HCT116 (cell line): ENCODE measurements around the gene UBE2S. TPM values are rescaled to one million over a fixed set of nuclear protein-coding genes. Genes with fewer than 3 reads are reported as not detected.

Source experiments
- ATAC-seq: fragments of 200-7000 bp; cut with Tn5 transposase; 2 replicates; pipeline ENCODE4 v1.9.1; 2020; ENCODE audit warnings: mild to moderate bottlenecking, moderate library complexity
- BruUV-seq: library from RNA; stranded (reverse); fragments of 400-500 nt; replicated peaks from 2 replicates; lab custom pipeline; 2021; lab: Mats Ljungman, UMichigan
- CTCF ChIA-PET: fragments of 300-600 bp; sonication (Branson Sonifier 250); formaldehyde crosslinking; loops from one replicate; lab custom pipeline; 2021; ENCODE audit warnings: antibody characterized with exemption; lab: Charles Lee
- POLR2A ChIA-PET: fragments of 300-600, 350-600 bp; sonication (Branson Sonifier 250); formaldehyde crosslinking; loops from one replicate; lab custom pipeline; 2021; ENCODE audit warnings: antibody characterized with exemption; lab: Charles Lee
- RAD21 ChIA-PET, 2 experiments: fragments of 300-600 bp; sonication (Branson Sonifier 250); formaldehyde crosslinking; loops; one replicate each; lab custom pipeline; 2023; ENCODE audit warnings: low total read pairs in 2 of 2; ENCODE audit not compliant: uncharacterized antibody in 2 of 2, unreplicated experiment in 2 of 2, low non-redundant PET in 1 of 2; lab: Charles Lee
- DNase-seq: peaks from one replicate; pipeline ENCODE4 v3.0.0-alpha.2; 2010; ENCODE audit warnings: low read depth, low spot score
- H2AFZ ChIP-seq: fragments of 200-600 bp; shearing (Covaris generic), sonication (generic); 2 replicates; pipeline ENCODE4 v1.6.1; 2017; ENCODE audit warnings: low read depth, mixed run types, mixed read lengths, antibody characterized with exemption, low read length; ENCODE audit not compliant: poor library complexity, severe bottlenecking
- H3K27ac ChIP-seq: 2 replicates; pipeline ENCODE4 v1.5.1; 2012; ENCODE audit warnings: low read depth, low read length
- H3K27me3 ChIP-seq: fragments of 200-600 bp; sonication (generic); 2 replicates; pipeline ENCODE4 v1.6.1; 2016; ENCODE audit warnings: mixed run types, low read length, mixed read lengths; ENCODE audit not compliant: insufficient read depth
- H3K36me3 ChIP-seq, 2 experiments: fragments of 200-500 bp in 1 of 2; fragments of 200-600 bp in 1 of 2; sonication (Bioruptor generic) in 1 of 2; sonication (generic) in 1 of 2; 2 replicates each; pipeline versions ENCODE4 v1.5.1 to v1.6.1; 2014 to 2016; ENCODE audit warnings: low read length in 2 of 2, inconsistent platforms in 1 of 2, mixed read lengths in 1 of 2, mixed run types in 1 of 2; ENCODE audit not compliant: insufficient read depth in 2 of 2, control insufficient read depth in 1 of 2
- H3K4me1 ChIP-seq, 2 experiments: fragments of 200-600 bp in 1 of 2; sonication (generic) in 1 of 2; 2 replicates each; pipeline versions ENCODE4 v1.5.1 to v1.6.1; 2012 to 2017; ENCODE audit warnings: low read length in 2 of 2, inconsistent platforms in 1 of 2, mild to moderate bottlenecking in 1 of 2, mixed read lengths in 1 of 2, mixed run types in 1 of 2, moderate library complexity in 1 of 2; ENCODE audit not compliant: insufficient read depth in 2 of 2, control insufficient read depth in 1 of 2
- H3K4me2 ChIP-seq: fragments of 200-600 bp; sonication (generic); 2 replicates; pipeline ENCODE4 v1.6.1; 2017; ENCODE audit warnings: mixed run types, low read length, mixed read lengths
- H3K4me3 ChIP-seq, 2 experiments: fragments of 200-600 bp in 1 of 2; sonication (generic) in 1 of 2; replicated peaks in 1 of 2; 2 replicates each; pipeline ENCODE4 v1.5.1; 2011 to 2016; ENCODE audit warnings: low read length in 2 of 2, control low read depth in 1 of 2, low read depth in 1 of 2, mild to moderate bottlenecking in 1 of 2, mixed read lengths in 1 of 2, mixed run types in 1 of 2
- H3K79me2 ChIP-seq: fragments of 200-600 bp; sonication (generic); 2 replicates; pipeline ENCODE4 v1.6.1; 2017; ENCODE audit warnings: mild to moderate bottlenecking, mixed run types, low read length, moderate library complexity, mixed read lengths; ENCODE audit not compliant: insufficient read depth
- H3K9ac ChIP-seq: fragments of 200-600 bp; sonication (generic); 2 replicates; pipeline ENCODE4 v1.6.1; 2016; ENCODE audit warnings: low read length, mixed read lengths
- H3K9me2 ChIP-seq: fragments of 200-600 bp; sonication (generic), shearing (Covaris generic); 2 replicates; pipeline ENCODE4 v1.6.1; 2017; ENCODE audit warnings: mixed run types, mild to moderate bottlenecking, moderate library complexity; ENCODE audit not compliant: insufficient read depth
- H3K9me3 ChIP-seq, 2 experiments: fragments of 200-500 bp in 1 of 2; fragments of 200-600 bp in 1 of 2; sonication (Bioruptor generic) in 1 of 2; sonication (generic) in 1 of 2; 2 replicates each; pipeline ENCODE4 v1.6.1; 2014 to 2017; ENCODE audit warnings: low read length in 2 of 2, mixed read lengths in 2 of 2, inconsistent platforms in 1 of 2, low read depth in 1 of 2, mild to moderate bottlenecking in 1 of 2, mixed run types in 1 of 2, moderate library complexity in 1 of 2; ENCODE audit not compliant: control insufficient read depth in 1 of 2, insufficient read depth in 1 of 2
- H4K20me1 ChIP-seq: fragments of 200-600 bp; sonication (generic), shearing (Covaris generic); 2 replicates; pipeline ENCODE4 v1.6.1; 2017; ENCODE audit warnings: mixed run types, mild to moderate bottlenecking, moderate library complexity; ENCODE audit not compliant: insufficient read depth
- CBX3 ChIP-seq: IDR thresholded peaks from 2 replicates; pipeline ENCODE4 v1.6.1; 2012; ENCODE audit warnings: low read depth
- CEBPB ChIP-seq: IDR thresholded peaks from 2 replicates; pipeline ENCODE4 v1.6.1; 2012; ENCODE audit warnings: low read depth
- EGR1 ChIP-seq: IDR thresholded peaks from 2 replicates; pipeline ENCODE4 v1.6.1; 2012; ENCODE audit warnings: low read depth
- ELF1 ChIP-seq: IDR thresholded peaks from 2 replicates; pipeline ENCODE4 v1.6.1; 2012; ENCODE audit warnings: low read depth, borderline replicate concordance
- FOSL1 ChIP-seq: IDR thresholded peaks from 2 replicates; pipeline ENCODE4 v1.6.1; 2012; ENCODE audit warnings: low read depth
- JUND ChIP-seq: IDR thresholded peaks from 2 replicates; pipeline ENCODE4 v1.6.1; 2012
- POLR2A ChIP-seq: IDR thresholded peaks from 2 replicates; pipeline ENCODE4 v1.7.0; 2011; ENCODE audit warnings: borderline replicate concordance; ENCODE audit not compliant: insufficient read depth, insufficient read length; ENCODE audit errors: extremely low read depth
- SP1 ChIP-seq: IDR thresholded peaks from 2 replicates; pipeline ENCODE4 v1.6.1; 2012; ENCODE audit warnings: low read depth
- SRF ChIP-seq: IDR thresholded peaks from 2 replicates; pipeline ENCODE4 v1.6.1; 2012; ENCODE audit warnings: low read depth
- TCF7L2 ChIP-seq: IDR thresholded peaks from 2 replicates; pipeline ENCODE4 v1.7.0; 2011; ENCODE audit warnings: borderline replicate concordance, inconsistent platforms; ENCODE audit not compliant: insufficient read depth, insufficient read length; ENCODE audit errors: extremely low read depth
- YY1 ChIP-seq: IDR thresholded peaks from 2 replicates; pipeline ENCODE4 v1.6.1; 2011; ENCODE audit warnings: low read length, low read depth, moderate library complexity, mild to moderate bottlenecking; ENCODE audit not compliant: insufficient replicate concordance; ENCODE audit errors: extremely low read depth
- ZFX ChIP-seq: fragments of 450-650 bp; IDR thresholded peaks from 2 replicates; pipeline ENCODE4 v1.6.1; 2017
- ZNF274 ChIP-seq: fragments of 200-500 bp; sonication (Bioruptor generic); IDR thresholded peaks from 2 replicates; pipeline ENCODE4 v1.6.1; 2014; ENCODE audit warnings: mild to moderate bottlenecking, low read depth, low read length, inconsistent platforms
- intact Hi-C: fragments of 100-400 bp; cut with micrococcal nuclease; formaldehyde crosslinking; loops from 2 replicates; pipeline ENCODE4 v1.10.0; 2022
- total RNA-seq: library from RNA; stranded (reverse); gene quantifications from one replicate; pipeline ENCODE4 v1.2.1, GENCODE V29; 2021; ENCODE audit not compliant: unreplicated experiment
- TF ChIP-seq, protein P1 (sequence below), 3 experiments: fragments of 200-600 bp in 1 of 3; sonication (generic) in 1 of 3; IDR thresholded peaks in 2 of 3; conservative IDR thresholded peaks in 1 of 3; 2 replicates each; pipeline ENCODE4 v1.5.1; 2012 to 2017; ENCODE audit warnings: low read depth in 2 of 3, low read length in 2 of 3, antibody characterized with exemption in 1 of 3, borderline replicate concordance in 1 of 3, control low read depth in 1 of 3, mild to moderate bottlenecking in 1 of 3, mixed read lengths in 1 of 3, mixed run types in 1 of 3, moderate library complexity in 1 of 3; ENCODE audit not compliant: insufficient read depth in 1 of 3
- TF ChIP-seq, protein P2 (sequence below): IDR thresholded peaks from 2 replicates; pipeline ENCODE4 v1.6.1; 2012
- TF ChIP-seq, protein P3 (sequence below): IDR thresholded peaks from 2 replicates; pipeline ENCODE4 v1.6.1; 2012

The UBE2S gene
- total RNA-seq, 1 experiment from 2014 or later, result 515 TPM

DNA sequence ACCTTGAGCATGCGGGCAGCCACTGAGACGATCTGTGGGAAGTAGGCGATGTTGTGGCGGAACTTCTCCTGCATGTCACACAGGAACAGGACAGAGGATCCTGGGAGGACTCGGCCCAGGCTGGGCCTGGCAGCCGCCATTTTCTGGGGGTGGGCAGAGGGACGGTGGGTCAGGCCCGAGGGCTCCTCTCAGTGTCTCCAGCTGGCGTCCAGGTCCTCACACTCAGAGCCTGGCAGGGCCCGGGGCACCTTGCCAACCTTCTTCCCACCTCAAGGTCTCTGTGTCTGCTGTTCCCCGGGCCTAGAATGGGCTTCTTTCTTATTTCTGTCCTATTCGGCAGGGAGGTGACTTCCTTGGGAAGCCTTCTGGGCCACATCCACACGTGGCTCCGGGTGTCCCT, 48.8 kb upstream of the UBE2S start (continued):
- TF ChIP-seq, protein P1, sequence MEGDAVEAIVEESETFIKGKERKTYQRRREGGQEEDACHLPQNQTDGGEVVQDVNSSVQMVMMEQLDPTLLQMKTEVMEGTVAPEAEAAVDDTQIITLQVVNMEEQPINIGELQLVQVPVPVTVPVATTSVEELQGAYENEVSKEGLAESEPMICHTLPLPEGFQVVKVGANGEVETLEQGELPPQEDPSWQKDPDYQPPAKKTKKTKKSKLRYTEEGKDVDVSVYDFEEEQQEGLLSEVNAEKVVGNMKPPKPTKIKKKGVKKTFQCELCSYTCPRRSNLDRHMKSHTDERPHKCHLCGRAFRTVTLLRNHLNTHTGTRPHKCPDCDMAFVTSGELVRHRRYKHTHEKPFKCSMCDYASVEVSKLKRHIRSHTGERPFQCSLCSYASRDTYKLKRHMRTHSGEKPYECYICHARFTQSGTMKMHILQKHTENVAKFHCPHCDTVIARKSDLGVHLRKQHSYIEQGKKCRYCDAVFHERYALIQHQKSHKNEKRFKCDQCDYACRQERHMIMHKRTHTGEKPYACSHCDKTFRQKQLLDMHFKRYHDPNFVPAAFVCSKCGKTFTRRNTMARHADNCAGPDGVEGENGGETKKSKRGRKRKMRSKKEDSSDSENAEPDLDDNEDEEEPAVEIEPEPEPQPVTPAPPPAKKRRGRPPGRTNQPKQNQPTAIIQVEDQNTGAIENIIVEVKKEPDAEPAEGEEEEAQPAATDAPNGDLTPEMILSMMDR (IDR thresholded peaks at IDR 0.05 in 2 of 3, conservative IDR thresholded peaks at IDR 0.05 in 1 of 3; ENCODE audit: borderline replicate concordance in 1 of 3, insufficient read depth in 1 of 3, low read depth in 2 of 3, low read length in 2 of 3), result no peak
- TF ChIP-seq ZFX, result no peak
- no peak for TF ChIP-seq CEBPB
- TF ChIP-seq, protein P2, sequence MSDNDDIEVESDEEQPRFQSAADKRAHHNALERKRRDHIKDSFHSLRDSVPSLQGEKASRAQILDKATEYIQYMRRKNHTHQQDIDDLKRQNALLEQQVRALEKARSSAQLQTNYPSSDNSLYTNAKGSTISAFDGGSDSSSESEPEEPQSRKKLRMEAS, result no peak
- TF ChIP-seq, protein P3, sequence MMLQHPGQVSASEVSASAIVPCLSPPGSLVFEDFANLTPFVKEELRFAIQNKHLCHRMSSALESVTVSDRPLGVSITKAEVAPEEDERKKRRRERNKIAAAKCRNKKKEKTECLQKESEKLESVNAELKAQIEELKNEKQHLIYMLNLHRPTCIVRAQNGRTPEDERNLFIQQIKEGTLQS, result no peak
- TF ChIP-seq TCF7L2, result no peak
- TF ChIP-seq EGR1, result no peak
- TF ChIP-seq YY1, result no peak
- TF ChIP-seq SRF, result no peak
- no peak for TF ChIP-seq ELF1
- no peak for TF ChIP-seq FOSL1
- no peak for TF ChIP-seq SP1
- TF ChIP-seq JUND, result no peak
- TF ChIP-seq CBX3, result no peak
- TF ChIP-seq, all 23 proteins: peak for 0

DNA sequence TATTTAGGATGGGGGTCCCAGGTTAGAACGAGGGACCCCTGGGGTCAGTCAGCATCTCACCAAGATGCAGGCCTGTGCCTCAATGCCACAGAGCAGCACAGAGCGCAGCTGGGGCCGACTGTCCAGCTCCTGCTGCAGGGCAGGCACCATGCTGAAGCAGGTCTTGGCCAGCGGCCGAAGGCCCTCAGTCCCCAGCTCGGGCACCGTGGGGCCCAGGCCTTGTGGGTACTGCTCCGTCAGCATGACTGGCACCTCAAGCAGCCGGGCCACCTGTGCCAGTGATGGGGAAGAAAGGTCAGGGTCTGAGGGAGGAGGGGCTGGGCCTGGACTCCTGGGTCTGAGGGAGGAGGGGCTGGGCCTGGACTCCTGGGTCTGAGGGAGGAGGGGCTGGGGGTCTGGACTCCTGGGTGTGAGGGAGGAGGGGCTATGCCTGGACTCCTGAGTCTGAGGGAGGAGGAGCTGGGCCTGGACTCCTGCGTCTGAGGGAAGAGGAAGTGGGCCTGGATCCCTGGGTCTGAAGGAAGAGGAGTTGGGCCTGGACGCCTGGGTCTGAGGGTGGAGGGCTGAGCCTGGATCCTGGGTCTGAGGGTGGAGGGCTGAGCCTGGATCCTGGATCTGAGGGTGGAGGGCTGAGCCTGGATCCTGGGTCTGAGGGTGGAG, 48.1 kb upstream of the UBE2S start:
- H3K27ac ChIP-seq, result no peak overlapping the region
- TF ChIP-seq, protein P3, result no peak
- TF ChIP-seq POLR2A (no peak), CBX3 (no peak), JUND (no peak), TCF7L2 (no peak), ZNF274 (no peak)
- TF ChIP-seq, protein P1 (IDR thresholded peaks at IDR 0.05 in 2 of 3, conservative IDR thresholded peaks at IDR 0.05 in 1 of 3; ENCODE audit: borderline replicate concordance in 1 of 3, insufficient read depth in 1 of 3, low read depth in 2 of 3, low read length in 2 of 3), result no peak

More for the DNA sequence above, 48.1 kb upstream of the UBE2S start:
- H3K36me3 ChIP-seq, result no peaks in the 10 kb centered on the region; a peak in 1 of 4 replicates
- DNase-seq (no peak), ATAC-seq (no peak)
- H3K9ac ChIP-seq, result no peak overlapping the region
- RAD21 ChIA-PET, result no interaction called here
- no TSS peak for BruUV-seq
- CTCF ChIA-PET, result no interaction called here
- peaks cover 4 to 9% of the 10 kb centered on the region in 2 experiments for H3K4me1 ChIP-seq
- peaks cover 10% of the 10 kb centered on the region; the same call in 1 of the 2 replicates for H3K79me2 ChIP-seq
- no peaks in the 10 kb centered on the region for H3K9me3 ChIP-seq
- no peak overlapping the region for H2AFZ ChIP-seq
- intact Hi-C loops, result no loop called here
- POLR2A ChIA-PET, result no interaction called here
- no peaks in the 10 kb centered on the region for H4K20me1 ChIP-seq
- no peaks in the 10 kb centered on the region for H3K9me2 ChIP-seq
- no peaks in the 10 kb centered on the region for H3K27me3 ChIP-seq
- no peak overlapping the region for H3K4me3 ChIP-seq
- no peak overlapping the region for H3K4me2 ChIP-seq
